NCI-H1436 (cell line): Measurements from ENCODE around the gene ARHGAP25.

Experiments
- DNase-seq: peaks from one replicate; lab custom pipeline; 2025; lab: John Stamatoyannopoulos, UW

Gene ARHGAP25

GRCh38 chr2:68832233-68832869, 97.7 kb downstream of the ARHGAP25 start:
- no peak for DNase-seq

GRCh38 chr2:68833162-68833561, 98.6 kb downstream of the ARHGAP25 start:
- DNase-seq, result no peak

- DNase-seq, result no peak
Measured at GRCh38 chr2:68834737-68835376, 100.2 kb downstream of the ARHGAP25 start.

- DNase-seq, result no peak
Measured at GRCh38 chr2:68835621-68836020, 101.0 kb downstream of the ARHGAP25 start.

- DNase-seq, result no peak
Measured at GRCh38 chr2:68837164-68837860, 102.7 kb downstream of the ARHGAP25 start.

GRCh38 chr2:68837861-68838341, 103.3 kb downstream of the ARHGAP25 start:
- DNase-seq, result no peak

- no peak for DNase-seq
Measured at GRCh38 chr2:68838641-68839040, 104.0 kb downstream of the ARHGAP25 start.

GRCh38 chr2:68839260-68839833, 104.7 kb downstream of the ARHGAP25 start:
- DNase-seq, result no peak

GRCh38 chr2:68845043-68845442, 110.4 kb downstream of the ARHGAP25 start:
- no peak for DNase-seq

GRCh38 chr2:68846091-68846490, 111.5 kb downstream of the ARHGAP25 start:
- no peak for DNase-seq

- no peak for DNase-seq
Measured at GRCh38 chr2:68847751-68848150, 113.1 kb downstream of the ARHGAP25 start.

GRCh38 chr2:68849579-68850030, 115.0 kb downstream of the ARHGAP25 start:
- no peak for DNase-seq

- DNase-seq, result no peak
Measured at GRCh38 chr2:68850524-68850923, 115.9 kb downstream of the ARHGAP25 start.

GRCh38 chr2:68853035-68853434, 118.4 kb downstream of the ARHGAP25 start:
- DNase-seq, result no peak

- DNase-seq, result no peak
Measured at GRCh38 chr2:68853915-68854314, 119.3 kb downstream of the ARHGAP25 start.

GRCh38 chr2:68854476-68854875, 119.9 kb downstream of the ARHGAP25 start:
- DNase-seq, result no peak

- no peak for DNase-seq
Measured at GRCh38 chr2:68855550-68855949, 120.9 kb downstream of the ARHGAP25 start.

- DNase-seq, result no peak
Measured at GRCh38 chr2:68857202-68857845, 122.7 kb downstream of the ARHGAP25 start.

- DNase-seq, result no peak
Measured at GRCh38 chr2:68857855-68858456, 123.3 kb downstream of the ARHGAP25 start.

GRCh38 chr2:68860111-68860510, 125.5 kb downstream of the ARHGAP25 start:
- no peak for DNase-seq

GRCh38 chr2:68861330-68861729, 126.7 kb downstream of the ARHGAP25 start:
- no peak for DNase-seq

GRCh38 chr2:68862889-68863288, 128.3 kb downstream of the ARHGAP25 start:
- DNase-seq, result no peak
